Liver (tissue), 9 donors: Measurements from ENCODE around the gene GABBR2. TPM values are rescaled to one million over a fixed set of nuclear protein-coding genes. Genes with fewer than 3 reads are reported as not detected.

Experiments
- DNase-seq: peaks from one replicate; pipeline ENCODE4 v3.0.0-alpha.2; 2017; ENCODE audit warnings: low spot score
- H3K27ac ChIP-seq, 2 donors: one replicate each; pipeline ENCODE4 v1.7.0; 2013; ENCODE audit warnings: inconsistent platforms in 2 of 2, low read length in 2 of 2, control low read depth in 1 of 2, low read depth in 1 of 2, mild to moderate bottlenecking in 1 of 2
- H3K27me3 ChIP-seq, 4 donors: one replicate each; pipeline versions ENCODE4 v1.6.1 to v1.7.0; 2013; ENCODE audit warnings: low read length in 3 of 4, inconsistent platforms in 1 of 4, mild to moderate bottlenecking in 1 of 4, moderate library complexity in 1 of 4; ENCODE audit not compliant: control insufficient read depth in 4 of 4, insufficient read depth in 4 of 4
- H3K36me3 ChIP-seq, 4 donors: one replicate each; pipeline versions ENCODE4 v1.6.1 to v1.7.0; 2013; ENCODE audit warnings: low read length in 3 of 4, mild to moderate bottlenecking in 3 of 4, low read depth in 1 of 4, moderate library complexity in 1 of 4; ENCODE audit not compliant: control insufficient read depth in 4 of 4, insufficient read depth in 3 of 4
- H3K4me1 ChIP-seq, 4 donors: one replicate each; pipeline versions ENCODE4 v1.6.1 to v1.7.0; 2013; ENCODE audit warnings: low read length in 3 of 4, mild to moderate bottlenecking in 3 of 4, moderate library complexity in 1 of 4; ENCODE audit not compliant: control insufficient read depth in 4 of 4, insufficient read depth in 4 of 4
- H3K4me3 ChIP-seq, 3 donors: one replicate each; pipeline versions ENCODE4 v1.6.1 to v1.7.0; 2013; ENCODE audit warnings: low read length in 3 of 3, control low read depth in 1 of 3, low read depth in 1 of 3, mild to moderate bottlenecking in 1 of 3
- H3K9ac ChIP-seq, 2 donors: one replicate each; pipeline ENCODE4 v1.7.0; 2013; ENCODE audit warnings: low read length in 2 of 2, mild to moderate bottlenecking in 2 of 2, moderate library complexity in 2 of 2, control low read depth in 1 of 2, low read depth in 1 of 2
- H3K9me3 ChIP-seq, 4 donors: one replicate each; pipeline versions ENCODE4 v1.6.1 to v1.7.0; 2013; ENCODE audit warnings: low read length in 3 of 4; ENCODE audit not compliant: control insufficient read depth in 4 of 4
- EGR1 ChIP-seq, 2 donors: IDR thresholded peaks; 2 replicates each; pipeline ENCODE4 v1.6.1; 2016 to 2018; ENCODE audit warnings: antibody characterized with exemption in 2 of 2, low read depth in 2 of 2
- FOXA1 ChIP-seq: IDR thresholded peaks from 2 replicates; pipeline ENCODE4 v1.6.1; 2016; ENCODE audit warnings: antibody characterized with exemption
- FOXA2 ChIP-seq: IDR thresholded peaks from 2 replicates; pipeline ENCODE4 v1.6.1; 2016; ENCODE audit warnings: antibody characterized with exemption
- HNF4A ChIP-seq, 2 donors: conservative IDR thresholded peaks; 2 replicates each; pipeline ENCODE4 v1.6.1; 2016; ENCODE audit warnings: antibody characterized with exemption in 2 of 2, mild to moderate bottlenecking in 2 of 2
- HNF4G ChIP-seq: IDR thresholded peaks from 2 replicates; pipeline ENCODE4 v1.6.1; 2016; ENCODE audit warnings: antibody characterized with exemption
- JUND ChIP-seq, 2 donors: IDR thresholded peaks; 2 replicates each; pipeline ENCODE4 v1.6.1; 2016; ENCODE audit warnings: antibody characterized with exemption in 2 of 2
- MAX ChIP-seq: IDR thresholded peaks from 2 replicates; pipeline ENCODE4 v1.6.1; 2016; ENCODE audit warnings: antibody characterized with exemption
- NR2F2 ChIP-seq: IDR thresholded peaks from 2 replicates; pipeline ENCODE4 v1.6.1; 2016; ENCODE audit warnings: antibody characterized with exemption
- RAD21 ChIP-seq, 2 donors: IDR thresholded peaks; 2 replicates each; pipeline ENCODE4 v1.6.1; 2016; ENCODE audit warnings: antibody characterized with exemption in 2 of 2, mild to moderate bottlenecking in 2 of 2
- RXRA ChIP-seq, 2 donors: IDR thresholded peaks; 2 replicates each; pipeline ENCODE4 v1.6.1; 2017 to 2018; ENCODE audit warnings: antibody characterized with exemption in 2 of 2, mild to moderate bottlenecking in 1 of 2
- SP1 ChIP-seq: IDR thresholded peaks from 2 replicates; pipeline ENCODE4 v1.6.1; 2018; ENCODE audit warnings: antibody characterized with exemption, mild to moderate bottlenecking
- TAF1 ChIP-seq: conservative IDR thresholded peaks from 2 replicates; pipeline ENCODE4 v1.6.1; 2016; ENCODE audit warnings: antibody characterized with exemption, mild to moderate bottlenecking
- YY1 ChIP-seq: IDR thresholded peaks from 2 replicates; pipeline ENCODE4 v1.6.1; 2016; ENCODE audit warnings: antibody characterized with exemption, mild to moderate bottlenecking
- ZBTB33 ChIP-seq: IDR thresholded peaks from 2 replicates; pipeline ENCODE4 v1.6.1; 2016; ENCODE audit warnings: antibody characterized with exemption
- WGBS: extraction: QIAGEN DNeasy Blood & Tissue Kit; methylation state at CpG from one replicate; pipeline ENCODE4 v1.1.7; 2013; 5-methylcytosine and 5-hydroxymethylcytosine counted together
- polyA plus RNA-seq, 2 donors: library from polyadenylated mRNA; stranded (reverse) in 1 of 2; unstranded in 1 of 2; fragments of 200-250 nt in 1 of 2; fragments of >200 nt in 1 of 2; fragmentation: Nextera tagmentation in 1 of 2; extraction: Ambion mirVana in 1 of 2; gene quantifications; one replicate each; pipeline versions ENCODE4 v1.2.1 to v1.2.3, GENCODE V29; 2013 to 2015
- total RNA-seq, 2 donors: library from RNA; depleted of rRNA; stranded (reverse); fragments of >200 nt; gene quantifications; one replicate each; pipeline ENCODE4 v1.2.3, GENCODE V29; 2014
- TF ChIP-seq, protein P1 (sequence below): fragments of 150-350 bp; IDR thresholded peaks from 2 replicates; pipeline ENCODE4 v1.5.1; 2017; ENCODE audit warnings: improper control_type of control experiment, low read depth, low read length; ENCODE audit not compliant: missing input control
- donor health status: healthy.
- donor health status: healthy.
- donor health status: healthy.
- donor health status: healthy.
- donor health status: healthy.

GABBR2 gene
- total and polyA plus RNA-seq, 4 donors: 0.03 to 0.23 (median 0.08) TPM; not detected in 1

- DNase-seq: no peak
- no peak overlapping the region for H3K27ac ChIP-seq
- H3K9ac ChIP-seq: no peak overlapping the region
- no peak for TF ChIP-seq SP1
- TF ChIP-seq FOXA1: no peak
- no peak for TF ChIP-seq MAX
- no peak for TF ChIP-seq ZBTB33
- no peak for TF ChIP-seq TAF1
- no peaks in the 10 kb centered on the region for H3K36me3 ChIP-seq
- no peak overlapping the region for H3K4me3 ChIP-seq
- H3K4me1 ChIP-seq: no peaks in the 10 kb centered on the region
- H3K27me3 ChIP-seq: no peaks in the 10 kb centered on the region
- WGBS: no CpG with 5 or more reads among the region's 2 CpGs
- H3K9me3 ChIP-seq: no peaks in the 10 kb centered on the region
Observed at GRCh38 chr9:98547606-98548005, 161.1 kb downstream of the GABBR2 start.

GRCh38 chr9:98545021-98545420 lies 163.7 kb downstream of the GABBR2 start:
- DNase-seq: no peak
- TF ChIP-seq ZBTB33 (no peak), JUND (IDR thresholded peaks at IDR 0.05) (no peak), TAF1 (no peak), RAD21 (IDR thresholded peaks at IDR 0.05) (no peak), EGR1 (IDR thresholded peaks at IDR 0.05; ENCODE audit: low read depth in 2 of 2) (no peak), MAX (no peak), FOXA2 (no peak), SP1 (no peak), RXRA (IDR thresholded peaks at IDR 0.05) (no peak), YY1 (no peak), HNF4G (no peak), HNF4A (conservative IDR thresholded peaks at IDR 0.05) (no peak), NR2F2 (no peak)
- TF ChIP-seq, protein P1, sequence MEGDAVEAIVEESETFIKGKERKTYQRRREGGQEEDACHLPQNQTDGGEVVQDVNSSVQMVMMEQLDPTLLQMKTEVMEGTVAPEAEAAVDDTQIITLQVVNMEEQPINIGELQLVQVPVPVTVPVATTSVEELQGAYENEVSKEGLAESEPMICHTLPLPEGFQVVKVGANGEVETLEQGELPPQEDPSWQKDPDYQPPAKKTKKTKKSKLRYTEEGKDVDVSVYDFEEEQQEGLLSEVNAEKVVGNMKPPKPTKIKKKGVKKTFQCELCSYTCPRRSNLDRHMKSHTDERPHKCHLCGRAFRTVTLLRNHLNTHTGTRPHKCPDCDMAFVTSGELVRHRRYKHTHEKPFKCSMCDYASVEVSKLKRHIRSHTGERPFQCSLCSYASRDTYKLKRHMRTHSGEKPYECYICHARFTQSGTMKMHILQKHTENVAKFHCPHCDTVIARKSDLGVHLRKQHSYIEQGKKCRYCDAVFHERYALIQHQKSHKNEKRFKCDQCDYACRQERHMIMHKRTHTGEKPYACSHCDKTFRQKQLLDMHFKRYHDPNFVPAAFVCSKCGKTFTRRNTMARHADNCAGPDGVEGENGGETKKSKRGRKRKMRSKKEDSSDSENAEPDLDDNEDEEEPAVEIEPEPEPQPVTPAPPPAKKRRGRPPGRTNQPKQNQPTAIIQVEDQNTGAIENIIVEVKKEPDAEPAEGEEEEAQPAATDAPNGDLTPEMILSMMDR: no peak
- WGBS: 84% methylated on average over 4 of the region's 4 CpGs
- Histone ChIP-seq H3K36me3 (no peaks in the 10 kb centered on the region), H3K9me3 (no peaks in the 10 kb centered on the region), H3K4me1 (no peaks in the 10 kb centered on the region), H3K4me3 (no peak overlapping the region), H3K9ac (no peak overlapping the region), H3K27me3 (no peaks in the 10 kb centered on the region), H3K27ac (no peak overlapping the region)
